Vagina (tissue), 2 donors: ENCODE data around the gene ARSG.

Experiments used
- POLR2A ChIP-seq, 2 donors: fragments of 450-650 bp; IDR thresholded peaks; one replicate each; pipeline ENCODE4 v1.6.1; 2017; ENCODE audit warnings: antibody characterized with exemption in 2 of 2, mild to moderate bottlenecking in 2 of 2, moderate library complexity in 2 of 2
- POLR2AphosphoS5 ChIP-seq, 2 donors: sonication (generic); formaldehyde crosslinking; IDR thresholded peaks; one replicate each; pipeline ENCODE4 v1.9.0; 2017; ENCODE audit warnings: antibody characterized with exemption in 2 of 2, mild to moderate bottlenecking in 2 of 2, low read depth in 1 of 2; ENCODE audit not compliant: insufficient read depth in 1 of 2
- TF ChIP-seq, protein P1 (sequence below), 3 experiments: fragments of 450-650 bp in 2 of 3; fragments of 200-600 bp in 1 of 3; sonication (generic) in 1 of 3; IDR thresholded peaks; one replicate each; pipeline ENCODE4 v1.5.1; 2017 to 2019; ENCODE audit warnings: antibody characterized with exemption in 3 of 3, mild to moderate bottlenecking in 2 of 3, moderate library complexity in 2 of 3

DNA sequence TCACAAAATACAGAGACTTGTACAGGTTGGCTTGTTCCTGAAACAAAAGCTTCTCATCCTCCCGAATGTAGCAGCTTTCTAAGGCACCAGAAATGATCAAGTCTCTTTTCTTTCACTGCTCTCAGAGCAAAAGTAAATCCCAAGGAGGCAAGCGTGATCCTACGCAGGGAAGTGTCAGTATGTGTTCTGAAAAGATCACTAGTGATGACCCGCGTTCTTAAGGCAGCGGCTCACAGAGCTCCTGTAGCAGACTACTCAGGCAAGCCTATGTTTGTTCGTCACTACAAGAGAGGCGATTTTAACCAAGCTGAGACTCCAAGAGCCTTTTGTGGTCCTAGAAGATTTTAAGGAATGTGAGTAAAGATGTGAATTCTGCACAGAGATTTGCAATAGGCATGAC is 131.5 kb downstream of the ARSG start:
- TF ChIP-seq, protein P1, sequence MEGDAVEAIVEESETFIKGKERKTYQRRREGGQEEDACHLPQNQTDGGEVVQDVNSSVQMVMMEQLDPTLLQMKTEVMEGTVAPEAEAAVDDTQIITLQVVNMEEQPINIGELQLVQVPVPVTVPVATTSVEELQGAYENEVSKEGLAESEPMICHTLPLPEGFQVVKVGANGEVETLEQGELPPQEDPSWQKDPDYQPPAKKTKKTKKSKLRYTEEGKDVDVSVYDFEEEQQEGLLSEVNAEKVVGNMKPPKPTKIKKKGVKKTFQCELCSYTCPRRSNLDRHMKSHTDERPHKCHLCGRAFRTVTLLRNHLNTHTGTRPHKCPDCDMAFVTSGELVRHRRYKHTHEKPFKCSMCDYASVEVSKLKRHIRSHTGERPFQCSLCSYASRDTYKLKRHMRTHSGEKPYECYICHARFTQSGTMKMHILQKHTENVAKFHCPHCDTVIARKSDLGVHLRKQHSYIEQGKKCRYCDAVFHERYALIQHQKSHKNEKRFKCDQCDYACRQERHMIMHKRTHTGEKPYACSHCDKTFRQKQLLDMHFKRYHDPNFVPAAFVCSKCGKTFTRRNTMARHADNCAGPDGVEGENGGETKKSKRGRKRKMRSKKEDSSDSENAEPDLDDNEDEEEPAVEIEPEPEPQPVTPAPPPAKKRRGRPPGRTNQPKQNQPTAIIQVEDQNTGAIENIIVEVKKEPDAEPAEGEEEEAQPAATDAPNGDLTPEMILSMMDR (IDR thresholded peaks at IDR 0.05): no peak
- TF ChIP-seq POLR2A (IDR thresholded peaks at IDR 0.05) (no peak), POLR2AphosphoS5 (IDR thresholded peaks at IDR 0.05; ENCODE audit: insufficient read depth in 1 of 2, low read depth in 1 of 2) (no peak)
